ENCODE measurements around the gene OPA3.
"Not testable (repeated sequence)": the region's sequence is repeated elsewhere in the genome, so short reads cannot be mapped to it uniquely, and the experiment has no call there.

OPA3 gene

GRCh38 chr19:45615056-45615455, 30.5 kb upstream of the OPA3 start:
- H3K9me3 ChIP-seq (ENCODE audit: control insufficient read depth, insufficient read depth, low read length); H3K27me3 ChIP-seq (ENCODE audit: control insufficient read depth, insufficient read depth, low read length); H3K4me1 ChIP-seq (ENCODE audit: control insufficient read depth, insufficient read depth, low read length); H3K4me3 ChIP-seq (ENCODE audit: low read depth, low read length); H3K9ac ChIP-seq (ENCODE audit: low read depth, low read length); H3K27ac ChIP-seq (ENCODE audit: low read depth, low read length): not testable (repeated sequence)
- peaks cover 33% of the 10 kb centered on the region for H3K36me3 ChIP-seq (ENCODE audit: control insufficient read depth, insufficient read depth, low read length)

- no peaks in the 10 kb centered on the region for H3K27me3 ChIP-seq (ENCODE audit: control insufficient read depth, insufficient read depth, low read length)
- no peak overlapping the region for H3K9ac ChIP-seq (ENCODE audit: low read depth, low read length)
- no peak overlapping the region for H3K4me3 ChIP-seq (ENCODE audit: low read depth, low read length)
- H3K9me3 ChIP-seq (ENCODE audit: control insufficient read depth, insufficient read depth, low read length): no peaks in the 10 kb centered on the region
- H3K27ac ChIP-seq (ENCODE audit: low read depth, low read length): no peak overlapping the region
- H3K36me3 ChIP-seq (ENCODE audit: control insufficient read depth, insufficient read depth, low read length): peaks cover 29% of the 10 kb centered on the region
- H3K4me1 ChIP-seq (ENCODE audit: control insufficient read depth, insufficient read depth, low read length): no peaks in the 10 kb centered on the region; the same call in 1 of the 2 replicates
Observed at GRCh38 chr19:45613926-45614725, 29.5 kb upstream of the OPA3 start.

- H3K9me3 ChIP-seq (ENCODE audit: control insufficient read depth, insufficient read depth, low read length): no peaks in the 10 kb centered on the region
- H3K9ac ChIP-seq (ENCODE audit: low read depth, low read length): no peak overlapping the region
- H3K27me3 ChIP-seq (ENCODE audit: control insufficient read depth, insufficient read depth, low read length): no peaks in the 10 kb centered on the region
- H3K36me3 ChIP-seq (ENCODE audit: control insufficient read depth, insufficient read depth, low read length): peaks cover 14% of the 10 kb centered on the region
- H3K4me1 ChIP-seq (ENCODE audit: control insufficient read depth, insufficient read depth, low read length): peaks cover 3% of the 10 kb centered on the region; the same call in 1 of the 2 replicates
- H3K4me3 ChIP-seq (ENCODE audit: low read depth, low read length): no peak overlapping the region
- H3K27ac ChIP-seq (ENCODE audit: low read depth, low read length): no peak overlapping the region
Observed at GRCh38 chr19:45608948-45609347, 24.3 kb upstream of the OPA3 start.

GRCh38 chr19:45607071-45608029, 22.7 kb upstream of the OPA3 start:
- Histone ChIP-seq H3K36me3 (ENCODE audit: control insufficient read depth, insufficient read depth, low read length) (peaks cover 5% of the 10 kb centered on the region), H3K27me3 (ENCODE audit: control insufficient read depth, insufficient read depth, low read length) (peaks cover 9% of the 10 kb centered on the region), H3K4me1 (ENCODE audit: control insufficient read depth, insufficient read depth, low read length) (peaks cover 3% of the 10 kb centered on the region; the same call in 1 of the 2 replicates), H3K9ac (ENCODE audit: low read depth, low read length) (no peak overlapping the region), H3K4me3 (ENCODE audit: low read depth, low read length) (peak overlapping the region; percentile 58), H3K9me3 (ENCODE audit: control insufficient read depth, insufficient read depth, low read length) (no peaks in the 10 kb centered on the region), H3K27ac (ENCODE audit: low read depth, low read length) (no peak overlapping the region)

- H3K9ac ChIP-seq (ENCODE audit: low read depth, low read length): no peak within 1 kb of the TSS
- H3K9me3 ChIP-seq (ENCODE audit: control insufficient read depth, insufficient read depth, low read length): no peaks in the 10 kb centered on the region
- peaks cover 24% of the 10 kb centered on the region for H3K4me1 ChIP-seq (ENCODE audit: control insufficient read depth, insufficient read depth, low read length)
- H3K27ac ChIP-seq (ENCODE audit: low read depth, low read length): no peak within 1 kb of the TSS
- peaks cover 56% of the 10 kb centered on the region for H3K27me3 ChIP-seq (ENCODE audit: control insufficient read depth, insufficient read depth, low read length)
- H3K4me3 ChIP-seq (ENCODE audit: low read depth, low read length): peak within 1 kb of the TSS; percentile 57
- H3K36me3 ChIP-seq (ENCODE audit: control insufficient read depth, insufficient read depth, low read length): no peaks in the 10 kb centered on the region
Observed at GRCh38 chr19:45601524-45602374, 17.1 kb upstream of the OPA3 start, which contains the start of gene GPR4. Gene GPR4 (minus strand): TSS chr19:45602212. CDS start chr19:45591866, 10,346 bp downstream.

- no peaks in the 10 kb centered on the region for H3K9me3 ChIP-seq (ENCODE audit: control insufficient read depth, insufficient read depth, low read length)
- no peak overlapping the region for H3K9ac ChIP-seq (ENCODE audit: low read depth, low read length)
- peaks cover 56% of the 10 kb centered on the region for H3K27me3 ChIP-seq (ENCODE audit: control insufficient read depth, insufficient read depth, low read length)
- no peaks in the 10 kb centered on the region for H3K36me3 ChIP-seq (ENCODE audit: control insufficient read depth, insufficient read depth, low read length)
- no peak overlapping the region for H3K27ac ChIP-seq (ENCODE audit: low read depth, low read length)
- H3K4me1 ChIP-seq (ENCODE audit: control insufficient read depth, insufficient read depth, low read length): peaks cover 24% of the 10 kb centered on the region
- H3K4me3 ChIP-seq (ENCODE audit: low read depth, low read length): no peak overlapping the region
Observed at GRCh38 chr19:45601115-45601514, 16.5 kb upstream of the OPA3 start.

- Histone ChIP-seq H3K27me3 (ENCODE audit: control insufficient read depth, insufficient read depth, low read length) (peaks cover 56% of the 10 kb centered on the region), H3K27ac (ENCODE audit: low read depth, low read length) (no peak overlapping the region), H3K9me3 (ENCODE audit: control insufficient read depth, insufficient read depth, low read length) (no peaks in the 10 kb centered on the region), H3K4me1 (ENCODE audit: control insufficient read depth, insufficient read depth, low read length) (peaks cover 24% of the 10 kb centered on the region), H3K36me3 (ENCODE audit: control insufficient read depth, insufficient read depth, low read length) (no peaks in the 10 kb centered on the region), H3K9ac (ENCODE audit: low read depth, low read length) (no peak overlapping the region), H3K4me3 (ENCODE audit: low read depth, low read length) (no peak overlapping the region)
Observed at GRCh38 chr19:45600340-45600885, 15.8 kb upstream of the OPA3 start.

- Histone ChIP-seq H3K9me3 (ENCODE audit: control insufficient read depth, insufficient read depth, low read length) (no peaks in the 10 kb centered on the region), H3K4me1 (ENCODE audit: control insufficient read depth, insufficient read depth, low read length) (peaks cover 24% of the 10 kb centered on the region), H3K36me3 (ENCODE audit: control insufficient read depth, insufficient read depth, low read length) (no peaks in the 10 kb centered on the region), H3K27ac (ENCODE audit: low read depth, low read length) (no peak overlapping the region), H3K9ac (ENCODE audit: low read depth, low read length) (no peak overlapping the region), H3K27me3 (ENCODE audit: control insufficient read depth, insufficient read depth, low read length) (peaks cover 56% of the 10 kb centered on the region), H3K4me3 (ENCODE audit: low read depth, low read length) (no peak overlapping the region)
Observed at GRCh38 chr19:45599286-45599685, 14.7 kb upstream of the OPA3 start.

- peaks cover 56% of the 10 kb centered on the region for H3K27me3 ChIP-seq (ENCODE audit: control insufficient read depth, insufficient read depth, low read length)
- H3K4me1 ChIP-seq (ENCODE audit: control insufficient read depth, insufficient read depth, low read length): peaks cover 24% of the 10 kb centered on the region
- peak overlapping the region; percentile 46 for H3K4me3 ChIP-seq (ENCODE audit: low read depth, low read length)
- peak overlapping the region; percentile 33 for H3K27ac ChIP-seq (ENCODE audit: low read depth, low read length)
- H3K9me3 ChIP-seq (ENCODE audit: control insufficient read depth, insufficient read depth, low read length): no peaks in the 10 kb centered on the region
- H3K36me3 ChIP-seq (ENCODE audit: control insufficient read depth, insufficient read depth, low read length): no peaks in the 10 kb centered on the region
- no peak overlapping the region for H3K9ac ChIP-seq (ENCODE audit: low read depth, low read length)
Observed at GRCh38 chr19:45598267-45599001, 13.8 kb upstream of the OPA3 start.
